K562 (cell line): ENCODE data around the gene FASTK. TPM values are rescaled to one million over a fixed set of nuclear protein-coding genes. Genes with fewer than 3 reads are reported as not detected.

Source experiments
- ARHGAP35 ChIP-seq: fragments of 450-650 bp; IDR thresholded peaks from 2 replicates; pipeline ENCODE4 v1.6.1; 2018; ENCODE audit not compliant: partially characterized antibody
- COPS2 ChIP-seq: fragments of 450-650 bp; conservative IDR thresholded peaks from 2 replicates; pipeline ENCODE4 v1.6.1; 2016; ENCODE audit warnings: mild to moderate bottlenecking, moderate library complexity
- EGR1 ChIP-seq: fragments of 450-650 bp; conservative IDR thresholded peaks from 2 replicates; pipeline ENCODE4 v1.6.1; 2017; ENCODE audit warnings: mild to moderate bottlenecking
- HDAC1 ChIP-seq, 2 experiments: fragments of 450-650 bp; IDR thresholded peaks; 2 replicates each; pipeline ENCODE4 v1.6.1; 2016 to 2017; ENCODE audit warnings: inconsistent platforms in 1 of 2, mild to moderate bottlenecking in 1 of 2, moderate library complexity in 1 of 2
- LARP7 ChIP-seq: fragments of 450-650 bp; IDR thresholded peaks from 2 replicates; pipeline ENCODE4 v1.6.1; 2016
- PRPF4 ChIP-seq: fragments of 200-400 bp; formaldehyde crosslinking; IDR thresholded peaks from one replicate; pipeline ENCODE4 v1.6.1; 2017; ENCODE audit warnings: low read length, low read depth, mild to moderate bottlenecking; ENCODE audit not compliant: insufficient read depth, poor library complexity, severe bottlenecking
- RBM15 ChIP-seq: fragments of 200-400 bp; formaldehyde crosslinking; IDR thresholded peaks from 2 replicates; pipeline ENCODE4 v1.6.1; 2018; ENCODE audit warnings: mild to moderate bottlenecking, low read length, moderate library complexity; ENCODE audit not compliant: insufficient read depth
- ZNF12 ChIP-seq: sonication (generic); formaldehyde crosslinking; IDR thresholded peaks from 2 replicates; pipeline ENCODE4 v1.4.0; 2020; ENCODE audit warnings: mild to moderate bottlenecking, missing genetic modification reagents
- ZNF696 ChIP-seq: fragments of 250-450 bp; sonication (Bioruptor Pico); conservative IDR thresholded peaks from 2 replicates; pipeline ENCODE4 v1.4.0; 2020; ENCODE audit warnings: mild to moderate bottlenecking, moderate library complexity
- polyA plus RNA-seq, 8 experiments: library from polyadenylated mRNA; depleted of rRNA in 4 of 8; stranded (reverse) in 5 of 8; unstranded in 3 of 8; fragments of >200 nt; fragmentation: Nextera tagmentation in 2 of 8; fragmentation: Illumina TruSeq in 1 of 8; extraction: Ambion mirVana in 2 of 8; extraction: Trizol in 1 of 8; gene quantifications; 2 replicates each; pipeline versions ENCODE4 v1.2.1 to v1.2.3, GENCODE V29; 2011 to 2014; ENCODE audit warnings: inconsistent platforms in 1 of 8, missing spikeins in 1 of 8
- total RNA-seq, 7 experiments: library from RNA; depleted of rRNA in 6 of 7; stranded (reverse); fragments of >200 nt in 6 of 7; fragmentation: Illumina TruSeq in 2 of 7; extraction: Trizol in 2 of 7; gene quantifications; 2 replicates each; pipeline versions ENCODE4 v1.2.1 to v1.2.3, GENCODE V29; 2011 to 2021; ENCODE audit warnings: low replicate concordance in 1 of 7
- TF ChIP-seq, protein P1 (sequence below): sonication (generic); formaldehyde crosslinking; IDR thresholded peaks from 2 replicates; pipeline ENCODE4 v1.8.1; 2023; ENCODE audit warnings: mild to moderate bottlenecking, missing genetic modification reagents
- TF ChIP-seq, protein P2 (sequence below), 2 experiments: fragments of 450-650 bp; IDR thresholded peaks; 2 replicates each; pipeline ENCODE4 v1.6.1; 2016; ENCODE audit warnings: mild to moderate bottlenecking in 2 of 2, borderline replicate concordance in 1 of 2, low read depth in 1 of 2, moderate library complexity in 1 of 2
- TF ChIP-seq, protein P3 (sequence below): fragments of 450-650 bp; IDR thresholded peaks from 2 replicates; pipeline ENCODE4 v1.6.1; 2014; ENCODE audit warnings: low read depth, mild to moderate bottlenecking, moderate library complexity, borderline replicate concordance
- TF ChIP-seq, protein P4 (sequence below): fragments of 250-450 bp; sonication (Bioruptor Pico); IDR thresholded peaks from 2 replicates; pipeline ENCODE4 v1.5.0; 2021

Gene FASTK
- total and polyA plus RNA-seq, 9 of the 15 experiments (the other 6 are each of a cell fraction or from before 2014, with no cell fraction given), result 0.51 to 150 (median 48.2) TPM

DNA sequence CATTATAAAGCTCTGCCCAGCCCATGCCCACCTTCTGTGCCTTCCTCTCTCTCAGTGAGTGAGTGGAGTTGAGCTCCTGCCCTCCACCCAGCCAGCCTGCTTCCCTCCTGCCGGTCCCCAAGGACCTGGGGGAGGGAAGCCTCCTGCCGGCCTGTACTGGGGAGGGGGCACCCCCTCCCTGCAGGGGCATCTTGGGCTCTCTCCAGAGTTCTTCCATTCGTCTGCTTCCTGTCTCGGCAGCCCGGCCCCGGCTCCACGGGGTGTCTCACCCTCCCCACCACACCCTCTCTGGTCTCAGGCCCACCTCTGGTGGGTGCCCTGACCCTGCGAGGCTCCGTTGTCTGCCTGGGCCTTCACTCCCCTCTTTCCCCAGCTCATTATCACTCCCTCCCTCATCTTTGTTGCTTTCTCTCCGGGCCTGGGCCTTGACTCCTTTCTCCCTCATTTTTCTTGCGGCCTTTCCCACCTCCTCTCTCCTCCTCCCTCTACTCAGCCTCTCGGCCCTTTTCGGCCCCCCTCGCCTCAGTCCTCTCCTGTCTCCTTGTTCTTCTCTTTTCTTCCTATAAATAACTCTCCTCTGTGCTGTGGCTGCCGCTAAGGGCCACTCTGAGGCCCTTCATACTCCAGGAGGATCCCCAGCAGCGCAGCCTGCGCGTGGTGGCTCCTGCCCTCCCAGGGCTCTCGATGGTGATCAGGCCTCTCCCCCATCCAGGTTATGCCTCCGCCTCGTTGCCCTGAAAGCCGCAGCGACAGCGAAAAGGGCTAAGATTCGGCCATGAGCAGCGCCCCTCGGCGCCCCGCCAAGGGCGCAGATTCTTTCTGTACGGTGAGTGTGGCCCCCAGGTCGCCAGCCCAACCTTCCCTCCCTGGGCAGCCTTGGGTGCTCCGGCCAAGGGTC is 19.1 kb downstream of the FASTK start (continued):
- TF ChIP-seq HDAC1 (IDR thresholded peaks at IDR 0.05) (peak in 1 of 2 experiments; percentile 61; a peak in 1 of 4 replicates), ARHGAP35 (peak; percentile 67), EGR1 (no peak), LARP7 (peak; percentile 92), COPS2 (no peak), ZNF696 (CRISPR knock-in tag) (no peak), RBM15 (no peak), PRPF4 (no peak), ZNF12 (CRISPR knock-in tag) (peak; percentile 59; the same call in 1 of the 2 replicates)
- TF ChIP-seq, protein P1, sequence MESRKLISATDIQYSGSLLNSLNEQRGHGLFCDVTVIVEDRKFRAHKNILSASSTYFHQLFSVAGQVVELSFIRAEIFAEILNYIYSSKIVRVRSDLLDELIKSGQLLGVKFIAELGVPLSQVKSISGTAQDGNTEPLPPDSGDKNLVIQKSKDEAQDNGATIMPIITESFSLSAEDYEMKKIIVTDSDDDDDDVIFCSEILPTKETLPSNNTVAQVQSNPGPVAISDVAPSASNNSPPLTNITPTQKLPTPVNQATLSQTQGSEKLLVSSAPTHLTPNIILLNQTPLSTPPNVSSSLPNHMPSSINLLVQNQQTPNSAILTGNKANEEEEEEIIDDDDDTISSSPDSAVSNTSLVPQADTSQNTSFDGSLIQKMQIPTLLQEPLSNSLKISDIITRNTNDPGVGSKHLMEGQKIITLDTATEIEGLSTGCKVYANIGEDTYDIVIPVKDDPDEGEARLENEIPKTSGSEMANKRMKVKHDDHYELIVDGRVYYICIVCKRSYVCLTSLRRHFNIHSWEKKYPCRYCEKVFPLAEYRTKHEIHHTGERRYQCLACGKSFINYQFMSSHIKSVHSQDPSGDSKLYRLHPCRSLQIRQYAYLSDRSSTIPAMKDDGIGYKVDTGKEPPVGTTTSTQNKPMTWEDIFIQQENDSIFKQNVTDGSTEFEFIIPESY (CRISPR knock-in tag), result no peak
- TF ChIP-seq, protein P2, sequence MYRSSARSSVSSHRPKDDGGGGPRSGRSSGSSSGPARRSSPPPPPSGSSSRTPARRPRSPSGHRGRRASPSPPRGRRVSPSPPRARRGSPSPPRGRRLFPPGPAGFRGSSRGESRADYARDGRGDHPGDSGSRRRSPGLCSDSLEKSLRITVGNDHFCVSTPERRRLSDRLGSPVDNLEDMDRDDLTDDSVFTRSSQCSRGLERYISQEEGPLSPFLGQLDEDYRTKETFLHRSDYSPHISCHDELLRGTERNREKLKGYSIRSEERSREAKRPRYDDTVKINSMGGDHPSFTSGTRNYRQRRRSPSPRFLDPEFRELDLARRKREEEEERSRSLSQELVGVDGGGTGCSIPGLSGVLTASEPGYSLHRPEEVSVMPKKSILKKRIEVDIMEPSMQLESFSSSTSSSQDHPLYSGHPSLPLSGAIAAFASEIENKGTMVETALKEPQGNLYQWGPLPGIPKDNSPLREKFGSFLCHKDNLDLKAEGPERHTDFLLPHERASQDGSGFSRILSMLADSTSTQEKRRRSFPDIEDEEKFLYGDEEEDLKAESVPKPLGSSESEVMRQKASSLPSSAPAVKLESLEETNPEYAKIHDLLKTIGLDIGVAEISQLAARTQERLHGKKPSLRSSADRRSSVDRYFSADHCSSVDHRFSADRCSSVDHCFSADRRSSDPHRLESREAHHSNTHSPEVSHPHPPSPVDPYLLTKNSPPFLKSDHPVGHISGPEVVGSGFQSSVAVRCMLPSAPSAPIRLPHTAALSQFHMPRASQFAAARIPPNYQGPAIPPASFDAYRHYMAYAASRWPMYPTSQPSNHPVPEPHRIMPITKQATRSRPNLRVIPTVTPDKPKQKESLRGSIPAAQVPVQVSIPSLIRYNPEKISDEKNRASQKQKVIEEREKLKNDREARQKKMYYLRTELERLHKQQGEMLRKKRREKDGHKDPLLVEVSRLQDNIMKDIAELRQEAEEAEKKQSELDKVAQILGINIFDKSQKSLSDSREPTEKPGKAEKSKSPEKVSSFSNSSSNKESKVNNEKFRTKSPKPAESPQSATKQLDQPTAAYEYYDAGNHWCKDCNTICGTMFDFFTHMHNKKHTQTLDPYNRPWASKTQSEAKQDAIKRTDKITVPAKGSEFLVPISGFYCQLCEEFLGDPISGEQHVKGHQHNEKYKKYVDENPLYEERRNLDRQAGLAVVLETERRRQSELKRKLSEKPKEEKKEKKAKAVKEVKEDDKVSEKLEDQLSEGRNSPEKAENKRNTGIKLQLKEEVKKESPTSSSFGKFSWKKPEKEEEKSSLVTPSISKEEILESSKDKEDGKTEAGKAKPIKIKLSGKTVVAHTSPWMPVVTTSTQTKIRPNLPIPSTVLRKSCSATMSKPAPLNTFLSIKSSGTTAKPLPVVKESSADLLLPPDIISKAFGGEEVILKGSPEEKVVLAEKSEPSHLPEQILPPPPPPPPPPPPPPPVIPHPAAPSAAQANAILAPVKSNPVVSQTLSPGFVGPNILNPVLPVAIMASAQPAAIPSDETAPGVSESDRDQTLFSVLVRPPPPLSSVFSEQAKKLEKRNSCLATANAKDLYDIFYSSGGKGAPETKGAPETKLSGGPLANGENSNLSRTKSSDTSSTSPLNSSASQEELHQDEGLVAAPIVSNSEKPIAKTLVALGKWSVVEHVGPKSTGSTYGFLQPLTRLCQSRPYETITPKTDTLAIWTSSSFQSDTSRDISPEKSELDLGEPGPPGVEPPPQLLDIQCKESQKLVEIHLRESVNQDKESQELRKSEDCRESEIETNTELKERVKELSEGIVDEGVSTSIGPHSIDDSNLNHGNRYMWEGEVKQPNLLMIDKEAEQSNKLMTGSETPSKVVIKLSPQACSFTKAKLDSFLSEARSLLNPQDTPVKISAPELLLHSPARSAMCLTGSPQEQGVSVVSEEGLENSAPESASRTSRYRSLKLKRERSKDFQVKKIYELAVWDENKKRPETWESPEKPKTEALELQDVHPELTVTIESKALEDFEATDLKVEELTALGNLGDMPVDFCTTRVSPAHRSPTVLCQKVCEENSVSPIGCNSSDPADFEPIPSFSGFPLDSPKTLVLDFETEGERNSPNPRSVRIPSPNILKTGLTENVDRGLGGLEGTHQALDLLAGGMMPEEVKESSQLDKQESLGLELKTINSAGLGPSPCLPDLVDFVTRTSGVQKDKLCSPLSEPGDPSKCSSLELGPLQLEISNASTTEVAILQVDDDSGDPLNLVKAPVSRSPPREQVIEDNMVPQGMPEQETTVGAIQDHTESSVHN (IDR thresholded peaks at IDR 0.05; ENCODE audit: borderline replicate concordance in 1 of 2, low read depth in 1 of 2), result no peak
- TF ChIP-seq, protein P3, sequence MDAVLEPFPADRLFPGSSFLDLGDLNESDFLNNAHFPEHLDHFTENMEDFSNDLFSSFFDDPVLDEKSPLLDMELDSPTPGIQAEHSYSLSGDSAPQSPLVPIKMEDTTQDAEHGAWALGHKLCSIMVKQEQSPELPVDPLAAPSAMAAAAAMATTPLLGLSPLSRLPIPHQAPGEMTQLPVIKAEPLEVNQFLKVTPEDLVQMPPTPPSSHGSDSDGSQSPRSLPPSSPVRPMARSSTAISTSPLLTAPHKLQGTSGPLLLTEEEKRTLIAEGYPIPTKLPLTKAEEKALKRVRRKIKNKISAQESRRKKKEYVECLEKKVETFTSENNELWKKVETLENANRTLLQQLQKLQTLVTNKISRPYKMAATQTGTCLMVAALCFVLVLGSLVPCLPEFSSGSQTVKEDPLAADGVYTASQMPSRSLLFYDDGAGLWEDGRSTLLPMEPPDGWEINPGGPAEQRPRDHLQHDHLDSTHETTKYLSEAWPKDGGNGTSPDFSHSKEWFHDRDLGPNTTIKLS, result no peak
- TF ChIP-seq, protein P4, sequence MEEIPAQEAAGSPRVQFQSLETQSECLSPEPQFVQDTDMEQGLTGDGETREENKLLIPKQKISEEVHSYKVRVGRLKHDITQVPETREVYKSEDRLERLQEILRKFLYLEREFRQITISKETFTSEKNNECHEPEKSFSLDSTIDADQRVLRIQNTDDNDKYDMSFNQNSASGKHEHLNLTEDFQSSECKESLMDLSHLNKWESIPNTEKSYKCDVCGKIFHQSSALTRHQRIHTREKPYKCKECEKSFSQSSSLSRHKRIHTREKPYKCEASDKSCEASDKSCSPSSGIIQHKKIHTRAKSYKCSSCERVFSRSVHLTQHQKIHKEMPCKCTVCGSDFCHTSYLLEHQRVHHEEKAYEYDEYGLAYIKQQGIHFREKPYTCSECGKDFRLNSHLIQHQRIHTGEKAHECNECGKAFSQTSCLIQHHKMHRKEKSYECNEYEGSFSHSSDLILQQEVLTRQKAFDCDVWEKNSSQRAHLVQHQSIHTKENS (CRISPR knock-in tag), result no peak
